Prostate gland (tissue), 2 donors: Measurements from ENCODE around the gene KRT86. TPM values are rescaled to one million over a fixed set of nuclear protein-coding genes. Genes with fewer than 3 reads are reported as not detected.

Experiments used
- DNase-seq: peaks from one replicate; pipeline ENCODE4 v3.0.0-alpha.2; 2019; ENCODE audit warnings: low spot score
- H3K27ac ChIP-seq, 2 donors: fragments of 200-600 bp; sonication (generic); 2 replicates each; pipeline ENCODE4 v1.5.1; 2017 to 2019
- H3K27me3 ChIP-seq: fragments of 200-600 bp; sonication (generic); replicated peaks from 2 replicates; pipeline ENCODE4 v1.5.1; 2019; ENCODE audit not compliant: insufficient read depth
- H3K36me3 ChIP-seq, 2 donors: fragments of 200-600 bp; sonication (generic); 1 replicate in 1 of 2; 2 replicates in 1 of 2; pipeline versions ENCODE4 v1.5.1 to v1.8.1; 2017 to 2019
- H3K4me1 ChIP-seq: fragments of 200-600 bp; sonication (generic); replicated peaks from 2 replicates; pipeline ENCODE4 v1.5.1; 2019
- H3K4me3 ChIP-seq, 2 donors: fragments of 200-600 bp; sonication (generic); 2 replicates each; pipeline ENCODE4 v1.5.1; 2017 to 2019
- H3K9me3 ChIP-seq: fragments of 200-600 bp; sonication (generic); 2 replicates; pipeline ENCODE4 v1.5.1; 2017
- CTCF ChIP-seq, 4 experiments: fragments of 200-600 bp in 2 of 4; fragments of 450-650 bp in 2 of 4; sonication (generic) in 2 of 4; IDR thresholded peaks; 1 replicate in 3 of 4; 2 replicates in 1 of 4; pipeline ENCODE4 v1.5.1; 2016 to 2019; ENCODE audit warnings: antibody characterized with exemption in 4 of 4, mild to moderate bottlenecking in 2 of 4, moderate library complexity in 2 of 4
- POLR2A ChIP-seq: fragments of 450-650 bp; IDR thresholded peaks from one replicate; pipeline ENCODE4 v1.6.1; 2016; ENCODE audit warnings: antibody characterized with exemption, mild to moderate bottlenecking
- POLR2AphosphoS5 ChIP-seq: sonication (generic); formaldehyde crosslinking; IDR thresholded peaks from one replicate; pipeline ENCODE4 v1.6.1; 2017; ENCODE audit warnings: antibody characterized with exemption
- WGBS: methylation state at CpG from one replicate; pipeline ENCODE4 v1.1.5; 2018; 5-methylcytosine and 5-hydroxymethylcytosine counted together
- intact Hi-C: fragments of 100-400 bp; cut with DNase I; formaldehyde crosslinking; loops from one replicate; pipeline ENCODE4 v1.14.2; 2022
- total RNA-seq, 2 donors: library from RNA; depleted of rRNA; stranded (reverse); fragments of >200 nt; gene quantifications; one replicate each; pipeline ENCODE4 v1.1.0, GENCODE V29; 2016

Gene KRT86
- total RNA-seq, 2 donors from 2014 or later, result 0.27 to 0.85 TPM

GRCh38 chr12:52241205-52241842 lies 33.1 kb upstream of the KRT86 start:
- TF ChIP-seq CTCF (IDR thresholded peaks at IDR 0.05) (no peak), POLR2AphosphoS5 (no peak), POLR2A (no peak)

GRCh38 chr12:52242442-52243258 lies 31.8 kb upstream of the KRT86 start:
- WGBS, result 86% methylated on average over 11 of the region's 11 CpGs
- DNase-seq, result no peak
- Histone ChIP-seq H3K27me3 (no peaks in the 10 kb centered on the region), H3K4me3 (no peak overlapping the region), H3K4me1 (peaks cover 19% of the 10 kb centered on the region), H3K36me3 (no peaks in the 10 kb centered on the region), H3K9me3 (no peaks in the 10 kb centered on the region), H3K27ac (peak overlapping the region; percentile 82 to 87)
- no peak for TF ChIP-seq POLR2A
- no peak for TF ChIP-seq CTCF (IDR thresholded peaks at IDR 0.05)
- TF ChIP-seq POLR2AphosphoS5, result no peak
- intact Hi-C loops, result no loop called here

More at GRCh38 chr12:52241205-52241842, 33.1 kb upstream of the KRT86 start:
- Histone ChIP-seq H3K4me3 (no peak overlapping the region), H3K27ac (no peak overlapping the region), H3K27me3 (no peaks in the 10 kb centered on the region), H3K4me1 (peaks cover 17% of the 10 kb centered on the region), H3K9me3 (no peaks in the 10 kb centered on the region), H3K36me3 (no peaks in the 10 kb centered on the region)
- intact Hi-C loops, result no loop called here
- no peak for DNase-seq
- WGBS, result 82% methylated on average over 11 of the region's 11 CpGs

- intact Hi-C loops, result no loop called here
- 42% methylated on average over 5 of the region's 5 CpGs for WGBS
- H3K27ac ChIP-seq, result peak overlapping the region; percentile 82 to 87
- TF ChIP-seq CTCF (IDR thresholded peaks at IDR 0.05), result no peak
- TF ChIP-seq POLR2AphosphoS5, result peak; percentile 84
- no peaks in the 10 kb centered on the region for H3K9me3 ChIP-seq
- no peak overlapping the region for H3K4me3 ChIP-seq
- no peaks in the 10 kb centered on the region for H3K36me3 ChIP-seq
- H3K4me1 ChIP-seq, result peaks cover 19% of the 10 kb centered on the region
- no peaks in the 10 kb centered on the region for H3K27me3 ChIP-seq
- peak; percentile 83 for DNase-seq
Measured at GRCh38 chr12:52243259-52243855, 31.1 kb upstream of the KRT86 start.

- TF ChIP-seq POLR2AphosphoS5, result peak; percentile 82
- peak; percentile 33 for TF ChIP-seq POLR2A
- no peak for TF ChIP-seq CTCF (IDR thresholded peaks at IDR 0.05)
- intact Hi-C loops, result no loop called here
- 26% methylated on average over 12 of the region's 12 CpGs for WGBS
- Histone ChIP-seq H3K27me3 (no peaks in the 10 kb centered on the region), H3K4me3 (no peak overlapping the region), H3K4me1 (peaks cover 19% of the 10 kb centered on the region), H3K27ac (peak overlapping the region; percentile 82 to 87), H3K36me3 (no peaks in the 10 kb centered on the region), H3K9me3 (no peaks in the 10 kb centered on the region)
- peak; percentile 93 for DNase-seq
Measured at GRCh38 chr12:52243856-52244614, 30.4 kb upstream of the KRT86 start.
